Left renal cortex interstitium (tissue), 4 donors: ENCODE results near the gene PSG7. TPM values are rescaled to one million over a fixed set of nuclear protein-coding genes. Genes with fewer than 3 reads are reported as not detected.
"Not testable (repeated sequence)": the region's sequence is repeated elsewhere in the genome, so short reads cannot be mapped to it uniquely, and the experiment has no call there.

Experiments
- DNase-seq, 4 donors: peaks; one replicate each; pipeline ENCODE4 v3.0.0-alpha.2; 2013; ENCODE audit warnings: low read depth in 4 of 4, low spot score in 2 of 4, missing footprints in 1 of 4
- polyA plus RNA-seq, 4 donors: library from polyadenylated mRNA; unstranded; fragments of 120-200 nt; gene quantifications; one replicate each; pipeline ENCODE4 v1.2.1, GENCODE V29; 2013; ENCODE audit not compliant: insufficient read length in 4 of 4

PSG7 gene
- polyA plus RNA-seq, 4 donors = 0.14 TPM; not detected in 3

DNA sequence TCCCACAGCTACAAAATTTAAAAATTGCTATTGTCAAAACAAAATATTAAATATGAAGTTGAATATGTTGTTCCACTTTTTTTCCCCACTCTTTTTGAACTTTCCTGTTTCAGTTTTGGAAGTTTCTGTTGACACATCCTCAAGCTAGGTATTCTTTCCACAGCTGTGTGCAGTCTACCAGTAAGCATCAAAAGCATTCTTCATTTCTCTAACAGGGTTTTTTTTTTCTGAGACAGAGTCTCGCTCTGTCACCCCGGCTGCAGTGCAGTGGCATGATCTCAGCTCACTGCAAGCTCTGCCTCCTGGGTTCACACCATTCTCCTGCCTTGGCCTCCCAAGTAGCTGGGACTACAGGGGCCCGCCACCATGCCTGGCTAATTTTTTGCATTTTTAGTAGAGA, 62.9 kb downstream of the PSG7 start:
- not testable (repeated sequence) for DNase-seq

Other genes starting within 250 kb of the PSG7 start
- under 1 TPM in 2 of 4 donors, not detected in 2; 0.09 to 0.16 TPM for gene PSG3, start 196.7 kb downstream of the PSG7 start, polyA plus RNA-seq
- under 1 TPM in 1 of 4 donors, not detected in 3; 0.11 TPM for gene PSG8, start 171.5 kb downstream of the PSG7 start, polyA plus RNA-seq
- gene PSG1, start 57.5 kb downstream of the PSG7 start, polyA plus RNA-seq = under 1 TPM in 1 of 4 donors, not detected in 3; 0.08 TPM
- not detected for gene PSG6, start 19.3 kb downstream of the PSG7 start, polyA plus RNA-seq
- gene PSG11, start 89.3 kb upstream of the PSG7 start, polyA plus RNA-seq = not detected
- under 1 TPM in 1 of 4 donors, not detected in 3; 0.16 TPM for gene PSG2, start 145.5 kb upstream of the PSG7 start, polyA plus RNA-seq
- gene PSG5, start 249.3 kb upstream of the PSG7 start, polyA plus RNA-seq = under 1 TPM in 2 of 4 donors, not detected in 2; 0.11 to 0.34 TPM